Right lobe of liver (tissue), 6 donors: ENCODE results near the gene KRTAP12-3. TPM values are rescaled to one million over a fixed set of nuclear protein-coding genes. Genes with fewer than 3 reads are reported as not detected.

Experiments
- ATAC-seq, 4 donors: fragments of 200-7000 bp; cut with Tn5 transposase; one replicate each; pipeline ENCODE4 v1.9.1; 2020; ENCODE audit warnings: mild to moderate bottlenecking in 4 of 4, moderate library complexity in 4 of 4
- DNase-seq, 3 donors: peaks; one replicate each; pipeline ENCODE4 v3.0.0-alpha.2; 2020
- H3K27ac ChIP-seq, 3 donors: fragments of 200-600 bp; one replicate each; pipeline ENCODE4 v1.8.0; 2022
- H3K27me3 ChIP-seq, 2 donors: fragments of 200-600 bp; one replicate each; pipeline ENCODE4 v1.8.0; 2022
- H3K36me3 ChIP-seq, 4 donors: fragments of 200-600 bp; sonication (generic) in 1 of 4; one replicate each; pipeline versions ENCODE4 v1.5.1 to v1.8.0; 2017 to 2022; ENCODE audit warnings: control low read depth in 1 of 4
- H3K4me1 ChIP-seq, 4 donors: fragments of 200-600 bp; sonication (generic) in 1 of 4; one replicate each; pipeline versions ENCODE4 v1.5.1 to v1.8.0; 2017 to 2022; ENCODE audit warnings: control low read depth in 1 of 4
- H3K4me3 ChIP-seq, 3 donors: fragments of 200-600 bp; one replicate each; pipeline ENCODE4 v1.8.0; 2022
- H3K9me3 ChIP-seq, 4 donors: fragments of 200-600 bp; sonication (generic) in 1 of 4; one replicate each; pipeline versions ENCODE4 v1.5.1 to v1.8.0; 2017 to 2022; ENCODE audit warnings: control low read depth in 1 of 4
- CTCF ChIP-seq, 4 donors: fragments of 200-600 bp in 3 of 4; fragments of 450-650 bp in 1 of 4; IDR thresholded peaks; one replicate each; pipeline versions ENCODE4 v1.5.1 to v1.8.0; 2016 to 2022; ENCODE audit warnings: antibody characterized with exemption in 4 of 4, mild to moderate bottlenecking in 2 of 4
- POLR2A ChIP-seq: fragments of 450-650 bp; IDR thresholded peaks from one replicate; pipeline ENCODE4 v1.6.1; 2017; ENCODE audit warnings: antibody characterized with exemption, mild to moderate bottlenecking
- WGBS: methylation state at CpG from one replicate; pipeline ENCODE4 v1.1.6; 2018; ENCODE audit warnings: low coverage, low lambda C conversion rate; ENCODE audit not compliant: insufficient coverage; ENCODE audit errors: missing lambda C conversion rate; 5-methylcytosine and 5-hydroxymethylcytosine counted together
- intact Hi-C, 2 donors: fragments of 100-400 bp; cut with DNase I; formaldehyde crosslinking; loops; one replicate each; pipeline versions ENCODE4 v1.11.2 to v1.14.1; 2022
- total RNA-seq, 6 experiments: library from RNA; depleted of rRNA in 2 of 6; stranded (reverse); fragments of >200 nt in 2 of 6; fragmentation: NEBNext Ultra II Directional in 3 of 6; extraction: Animal tissue kit (Norgen Biotek cat#: 25700) in 3 of 6; gene quantifications; one replicate each; pipeline versions ENCODE4 v1.1.0 to v1.2.4, GENCODE V29; 2016 to 2023
- donor health status: DM: no; HTN: yes; CAD: no.
- donor health status: DM: no; HTN: no; CAD: no.
- donor health status: DM: no; HTN: no; CAD: no.
- donor health status: DM: no; HTN: yes; CAD: no.
- donor health status: DM: no; HTN: yes; CAD: no.

Gene KRTAP12-3
- total RNA-seq, 6 experiments from 2014 or later, result not detected

DNA sequence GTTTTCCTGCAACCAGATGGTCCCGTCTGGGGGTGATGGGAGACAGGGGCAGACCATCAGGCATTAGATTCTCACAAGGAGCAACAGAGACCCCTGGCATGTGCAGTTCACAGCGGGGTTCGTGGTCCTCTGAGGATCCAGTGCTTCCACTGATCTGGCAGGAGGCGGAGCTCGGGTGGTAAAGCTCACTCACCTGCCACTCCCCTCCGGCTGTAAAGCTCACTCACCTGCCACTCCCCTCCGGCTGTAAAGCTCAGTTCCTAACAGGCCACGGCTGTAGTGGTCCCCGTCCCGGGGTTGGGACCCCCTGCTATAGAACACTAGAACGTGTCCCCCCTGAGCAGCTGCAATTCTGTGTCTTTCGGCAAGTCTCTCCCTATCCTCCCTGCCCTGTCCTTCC lies 43.8 kb downstream of the KRTAP12-3 start:
- no peak overlapping the region for H3K4me3 ChIP-seq
- intact Hi-C loops, result no loop called here
- DNase-seq (no peak), ATAC-seq (no peak)
- peaks cover 0 to 12% of the 10 kb centered on the region in 2 donors for H3K27me3 ChIP-seq
- H3K27ac ChIP-seq, result no peak overlapping the region
- 29% methylated on average over 4 of the region's 12 CpGs for WGBS
- no peaks in the 10 kb centered on the region for H3K4me1 ChIP-seq
- H3K36me3 ChIP-seq, result no peaks in the 10 kb centered on the region
- no peak for TF ChIP-seq POLR2A
- no peak for TF ChIP-seq CTCF (IDR thresholded peaks at IDR 0.05)
- H3K9me3 ChIP-seq, result no peaks in the 10 kb centered on the region

DNA sequence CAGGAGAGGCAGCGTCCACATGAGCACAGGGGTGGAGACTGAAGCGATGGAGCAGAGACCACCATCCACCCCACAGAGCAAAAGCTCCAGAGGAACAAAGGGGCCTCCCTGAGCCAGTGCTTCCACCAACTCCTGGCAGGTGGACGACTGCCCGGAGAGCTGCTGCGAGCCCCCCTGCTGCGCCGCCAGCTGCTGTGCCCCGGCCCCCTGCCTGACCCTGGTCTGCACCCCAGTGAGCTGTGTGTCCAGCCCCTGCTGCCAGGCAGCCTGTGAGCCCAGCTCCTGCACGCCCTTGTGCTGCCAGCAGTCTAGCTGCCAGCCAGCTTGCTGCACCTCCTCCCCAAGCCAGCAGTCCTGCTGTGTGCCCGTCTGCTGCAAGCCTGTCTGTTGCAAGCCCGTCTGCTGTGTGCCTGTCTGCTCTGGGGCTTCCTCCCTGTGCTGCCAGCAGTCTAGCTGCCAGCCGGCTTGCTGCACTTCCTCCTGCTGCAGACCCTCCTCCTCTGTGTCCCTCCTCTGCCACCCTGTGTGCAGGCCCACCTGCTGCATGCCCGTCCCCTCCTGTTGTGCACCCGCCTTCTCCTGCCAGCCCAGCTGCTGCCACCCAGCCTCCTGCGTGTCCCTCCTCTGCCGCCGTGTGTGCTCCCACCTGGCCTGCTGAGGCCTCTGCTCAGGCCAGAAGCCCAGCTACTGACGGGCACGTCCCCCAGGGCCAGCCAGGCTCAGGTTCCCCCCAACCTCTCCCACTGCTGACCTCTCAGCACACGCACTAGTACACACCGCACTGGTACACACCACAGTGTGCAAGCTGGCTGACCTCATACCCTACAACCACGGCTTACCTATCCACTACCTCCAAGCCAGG lies 44.6 kb downstream of the KRTAP12-3 start:
- ATAC-seq, result no peak
- peak in 1 of 3 donors; percentile 38 for DNase-seq
- Histone ChIP-seq H3K4me1 (no peaks in the 10 kb centered on the region), H3K4me3 (no peak overlapping the region), H3K27ac (no peak overlapping the region), H3K27me3 (peaks cover 0 to 12% of the 10 kb centered on the region in 2 donors), H3K9me3 (no peaks in the 10 kb centered on the region), H3K36me3 (no peaks in the 10 kb centered on the region)
- intact Hi-C loops, result no loop called here
- TF ChIP-seq POLR2A (no peak), CTCF (IDR thresholded peaks at IDR 0.05) (no peak)
- WGBS, result 57% methylated on average over 6 of the region's 22 CpGs

DNA sequence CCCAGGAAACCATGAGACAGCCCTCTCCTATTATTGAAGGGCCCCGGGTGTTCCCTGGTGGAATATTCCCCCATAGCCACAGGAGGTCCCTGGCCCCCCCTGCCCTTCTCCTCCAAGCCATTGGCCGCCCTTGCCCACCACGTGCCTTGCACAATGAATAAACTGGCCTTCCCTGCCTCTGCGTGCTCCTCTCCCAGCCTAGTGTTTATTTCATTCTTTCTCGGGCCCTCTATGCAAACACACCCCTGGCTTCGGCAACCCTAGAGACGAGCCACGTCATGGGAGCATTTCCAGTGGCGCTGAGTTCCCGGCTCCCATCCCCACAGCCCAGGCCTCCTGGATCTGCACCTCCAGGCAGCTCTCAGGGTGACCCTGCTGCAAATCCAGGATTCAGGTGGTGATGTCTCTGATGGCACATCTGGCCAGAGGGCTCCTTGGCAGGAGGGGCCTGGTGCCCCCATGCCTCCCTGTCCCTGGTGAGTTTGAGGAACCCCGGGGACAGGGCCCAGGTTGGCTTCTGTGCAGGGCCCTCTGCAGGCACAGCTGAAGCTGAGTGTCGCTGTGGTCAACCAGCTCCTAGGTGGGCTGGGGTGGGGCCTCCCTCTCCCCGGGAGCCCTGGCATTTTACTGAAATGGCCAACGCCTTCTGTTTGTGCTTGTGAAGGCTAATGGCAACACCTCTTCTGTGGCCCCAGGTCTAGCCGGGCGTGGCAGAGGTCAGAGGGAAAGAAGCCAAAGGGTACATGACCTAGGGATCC lies 45.4 kb downstream of the KRTAP12-3 start:
- Histone ChIP-seq H3K36me3 (no peaks in the 10 kb centered on the region), H3K4me3 (no peak overlapping the region), H3K9me3 (no peaks in the 10 kb centered on the region), H3K27me3 (peaks cover 0 to 9% of the 10 kb centered on the region in 2 donors), H3K27ac (no peak overlapping the region), H3K4me1 (no peaks in the 10 kb centered on the region)
- WGBS, result 52% methylated on average over 7 of the region's 16 CpGs
- intact Hi-C loops, result no loop called here
- no peak for TF ChIP-seq CTCF (IDR thresholded peaks at IDR 0.05)
- no peak for TF ChIP-seq POLR2A
- peak in 2 of 3 donors; percentile 24 to 38 for DNase-seq
- no peak for ATAC-seq

DNA sequence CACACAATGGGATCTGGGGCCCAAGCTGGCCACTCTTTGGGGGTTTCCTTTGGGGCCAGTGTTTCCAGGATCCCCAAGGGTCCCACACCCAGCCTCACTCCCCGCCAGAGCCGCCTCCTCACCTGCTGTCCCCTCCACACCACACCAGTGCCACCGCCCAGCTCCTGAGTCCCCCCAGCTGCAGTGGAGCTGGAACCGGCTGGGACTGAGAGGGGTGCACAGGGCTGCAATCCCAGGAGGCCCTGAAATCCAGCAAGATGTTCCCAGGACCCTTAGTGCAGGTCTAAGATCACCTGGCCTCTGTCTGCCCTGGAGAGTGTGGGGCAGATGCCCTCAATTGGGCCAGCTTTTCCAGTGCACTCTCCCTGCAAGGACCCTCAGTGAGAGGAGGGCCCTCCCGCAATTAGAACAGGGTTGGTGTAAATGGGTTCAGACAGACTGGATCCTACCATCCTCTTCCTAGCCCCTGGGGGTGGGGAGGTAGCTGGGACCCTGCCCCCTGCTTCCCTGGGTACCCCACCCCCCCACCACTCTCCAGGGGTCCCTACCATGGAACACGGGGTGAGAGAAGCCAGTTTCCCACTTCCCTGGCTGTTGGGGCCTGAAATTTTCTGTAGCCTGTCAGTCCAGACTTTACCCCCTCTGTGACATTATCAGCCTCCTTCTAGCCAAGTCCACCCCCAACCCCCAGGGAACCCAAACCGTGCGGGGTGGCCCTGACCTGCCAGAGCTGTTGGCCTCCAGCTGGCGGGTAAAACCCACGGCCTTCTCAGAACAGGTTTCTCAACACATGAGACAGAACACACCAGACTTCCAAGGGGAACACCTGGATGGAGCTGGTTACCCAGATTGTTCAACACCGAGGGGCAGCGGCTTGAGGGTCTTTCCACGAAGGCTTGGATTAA lies 46.3 kb downstream of the KRTAP12-3 start:
- H3K9me3 ChIP-seq, result no peaks in the 10 kb centered on the region
- 17% methylated on average over 8 of the region's 13 CpGs for WGBS
- peaks cover 5 to 11% of the 10 kb centered on the region in 2 donors for H3K27me3 ChIP-seq
- H3K4me3 ChIP-seq, result no peak overlapping the region
- H3K36me3 ChIP-seq, result no peaks in the 10 kb centered on the region
- no peaks in the 10 kb centered on the region for H3K4me1 ChIP-seq
- H3K27ac ChIP-seq, result no peak overlapping the region
- peak in 1 of 3 donors; percentile 34 for DNase-seq
- intact Hi-C loops, result no loop called here
- ATAC-seq, result no peak
- TF ChIP-seq CTCF (IDR thresholded peaks at IDR 0.05), result no peak
- TF ChIP-seq POLR2A, result no peak
